SJSA1 (cell line): ENCODE data around the gene LRIT1. TPM values are rescaled to one million over a fixed set of nuclear protein-coding genes. Genes with fewer than 3 reads are reported as not detected.

Source experiments
- DNase-seq, 2 experiments: peaks; one replicate each; pipeline ENCODE4 v3.0.0-alpha.2; 2015 to 2020; ENCODE audit warnings: low spot score in 2 of 2, low read depth in 1 of 2
- H3K27ac ChIP-seq: fragments of 250-450 bp; sonication (Bioruptor Pico); 2 replicates; pipeline ENCODE4 v1.5.1; 2020; ENCODE audit warnings: mild to moderate bottlenecking, moderate library complexity
- H3K27me3 ChIP-seq: fragments of 250-450 bp; sonication (Bioruptor Pico); replicated peaks from 2 replicates; pipeline ENCODE4 v1.5.1; 2020; ENCODE audit warnings: mild to moderate bottlenecking, moderate library complexity
- H3K36me3 ChIP-seq: fragments of 250-450 bp; sonication (Bioruptor Pico); 2 replicates; pipeline ENCODE4 v1.5.1; 2020; ENCODE audit warnings: mild to moderate bottlenecking
- H3K4me1 ChIP-seq: fragments of 250-450 bp; sonication (Bioruptor Pico); replicated peaks from 2 replicates; pipeline ENCODE4 v1.6.1; 2021; ENCODE audit warnings: mild to moderate bottlenecking
- H3K4me3 ChIP-seq: fragments of 250-450 bp; sonication (Bioruptor Pico); 2 replicates; pipeline ENCODE4 v1.5.1; 2020; ENCODE audit warnings: mild to moderate bottlenecking
- H3K9me3 ChIP-seq: fragments of 250-450 bp; sonication (Bioruptor Pico); replicated peaks from 2 replicates; pipeline ENCODE4 v1.5.1; 2020; ENCODE audit warnings: mild to moderate bottlenecking
- total RNA-seq: library from RNA; depleted of rRNA; stranded (reverse); fragments of >200 nt; shearing (Covaris generic); gene quantifications from 2 replicates; pipeline ENCODE4 v1.2.3, GENCODE V29; 2014

Gene LRIT1
- total RNA-seq, 1 experiment from 2014 or later, result not detected

GRCh38 chr10:84237199-84238051 is 3.9 kb downstream of the LRIT1 start:
- no peak for DNase-seq
- H3K27me3 ChIP-seq, result peaks cover 14% of the 10 kb centered on the region; the same call in 1 of the 2 replicates
- H3K4me1 ChIP-seq, result no peaks in the 10 kb centered on the region
- no peaks in the 10 kb centered on the region for H3K9me3 ChIP-seq
- H3K27ac ChIP-seq, result no peak overlapping the region
- H3K4me3 ChIP-seq, result no peak overlapping the region
- no peaks in the 10 kb centered on the region for H3K36me3 ChIP-seq

GRCh38 chr10:84236807-84237198 is 4.5 kb downstream of the LRIT1 start:
- no peaks in the 10 kb centered on the region for H3K36me3 ChIP-seq
- no peak overlapping the region for H3K4me3 ChIP-seq
- peaks cover 14% of the 10 kb centered on the region; the same call in 1 of the 2 replicates for H3K27me3 ChIP-seq
- no peak overlapping the region for H3K27ac ChIP-seq
- H3K4me1 ChIP-seq, result no peaks in the 10 kb centered on the region
- H3K9me3 ChIP-seq, result no peaks in the 10 kb centered on the region
- no peak for DNase-seq

GRCh38 chr10:84235096-84235495 is 6.2 kb downstream of the LRIT1 start:
- Histone ChIP-seq H3K4me1 (no peaks in the 10 kb centered on the region), H3K27me3 (peaks cover 19% of the 10 kb centered on the region; the same call in 1 of the 2 replicates), H3K36me3 (no peaks in the 10 kb centered on the region), H3K27ac (no peak overlapping the region), H3K4me3 (no peak overlapping the region), H3K9me3 (no peaks in the 10 kb centered on the region)
- DNase-seq, result no peak

GRCh38 chr10:84234479-84234878 is 6.9 kb downstream of the LRIT1 start:
- H3K9me3 ChIP-seq, result no peaks in the 10 kb centered on the region
- H3K27ac ChIP-seq, result no peak overlapping the region
- no peaks in the 10 kb centered on the region for H3K4me1 ChIP-seq
- H3K4me3 ChIP-seq, result no peak overlapping the region
- H3K27me3 ChIP-seq, result peaks cover 19% of the 10 kb centered on the region; the same call in 1 of the 2 replicates
- no peaks in the 10 kb centered on the region for H3K36me3 ChIP-seq
- DNase-seq, result no peak

- Histone ChIP-seq H3K36me3 (no peaks in the 10 kb centered on the region), H3K4me3 (no peak overlapping the region), H3K27ac (no peak overlapping the region), H3K4me1 (no peaks in the 10 kb centered on the region), H3K27me3 (peaks cover 19% of the 10 kb centered on the region; the same call in 1 of the 2 replicates), H3K9me3 (no peaks in the 10 kb centered on the region)
- no peak for DNase-seq
These were observed 7.4 kb downstream of the LRIT1 start for GRCh38 chr10:84233940-84234339.

GRCh38 chr10:84232376-84232775 is 9.0 kb downstream of the LRIT1 start:
- no peaks in the 10 kb centered on the region for H3K36me3 ChIP-seq
- DNase-seq, result no peak
- no peaks in the 10 kb centered on the region for H3K9me3 ChIP-seq
- no peaks in the 10 kb centered on the region for H3K4me1 ChIP-seq
- no peak overlapping the region for H3K4me3 ChIP-seq
- H3K27me3 ChIP-seq, result peaks cover 22% of the 10 kb centered on the region; the same call in 1 of the 2 replicates
- no peak overlapping the region for H3K27ac ChIP-seq

GRCh38 chr10:84230359-84230758 is 11.0 kb downstream of the LRIT1 start:
- H3K27ac ChIP-seq, result no peak overlapping the region

GRCh38 chr10:84227810-84228209 is 13.5 kb downstream of the LRIT1 start:
- no peak for DNase-seq
- peaks cover 8% of the 10 kb centered on the region; the same call in 1 of the 2 replicates for H3K27me3 ChIP-seq
- no peak overlapping the region for H3K4me3 ChIP-seq
- H3K4me1 ChIP-seq, result no peaks in the 10 kb centered on the region
- H3K9me3 ChIP-seq, result no peaks in the 10 kb centered on the region
- H3K36me3 ChIP-seq, result no peaks in the 10 kb centered on the region
- no peak overlapping the region for H3K27ac ChIP-seq

More at GRCh38 chr10:84230359-84230758, 11.0 kb downstream of the LRIT1 start:
- Histone ChIP-seq H3K27me3 (peaks cover 22% of the 10 kb centered on the region; the same call in 1 of the 2 replicates), H3K36me3 (no peaks in the 10 kb centered on the region), H3K4me1 (no peaks in the 10 kb centered on the region), H3K9me3 (no peaks in the 10 kb centered on the region), H3K4me3 (no peak overlapping the region)
- DNase-seq, result no peak

- Histone ChIP-seq H3K27me3 (peaks cover 10% of the 10 kb centered on the region; the same call in 1 of the 2 replicates), H3K27ac (no peak overlapping the region), H3K4me1 (no peaks in the 10 kb centered on the region), H3K36me3 (no peaks in the 10 kb centered on the region), H3K9me3 (no peaks in the 10 kb centered on the region), H3K4me3 (no peak overlapping the region)
- no peak for DNase-seq
These were observed 14.7 kb downstream of the LRIT1 start for GRCh38 chr10:84226616-84227015.

- Histone ChIP-seq H3K4me3 (no peak within 1 kb of the TSS), H3K36me3 (no peaks in the 10 kb centered on the region), H3K4me1 (no peaks in the 10 kb centered on the region), H3K27ac (no peak within 1 kb of the TSS), H3K9me3 (no peaks in the 10 kb centered on the region), H3K27me3 (peaks cover 10% of the 10 kb centered on the region; the same call in 1 of the 2 replicates)
- no peak for DNase-seq
These were observed 15.7 kb downstream of the LRIT1 start, which contains the start of gene LRIT2 for GRCh38 chr10:84225427-84226173. Gene LRIT2 (minus strand): TSS chr10:84225544. CDS start chr10:84225520, 24 bp downstream.

- Histone ChIP-seq H3K27me3 (peaks cover 5% of the 10 kb centered on the region; the same call in 1 of the 2 replicates), H3K4me1 (no peaks in the 10 kb centered on the region), H3K27ac (no peak overlapping the region), H3K4me3 (no peak overlapping the region), H3K9me3 (no peaks in the 10 kb centered on the region), H3K36me3 (no peaks in the 10 kb centered on the region)
- no peak for DNase-seq
These were observed 16.8 kb downstream of the LRIT1 start for GRCh38 chr10:84224411-84225028.

- Histone ChIP-seq H3K36me3 (no peaks in the 10 kb centered on the region), H3K27me3 (peaks cover 2% of the 10 kb centered on the region; the same call in 1 of the 2 replicates), H3K27ac (no peak overlapping the region), H3K4me1 (no peaks in the 10 kb centered on the region), H3K4me3 (no peak overlapping the region), H3K9me3 (no peaks in the 10 kb centered on the region)
- DNase-seq, result no peak
These were observed 19.4 kb downstream of the LRIT1 start for GRCh38 chr10:84221916-84222315.

GRCh38 chr10:84217746-84218145 is 23.6 kb downstream of the LRIT1 start:
- no peak overlapping the region for H3K4me3 ChIP-seq
- DNase-seq, result no peak
- H3K36me3 ChIP-seq, result no peaks in the 10 kb centered on the region
- H3K27me3 ChIP-seq, result peaks cover 1% of the 10 kb centered on the region; the same call in 1 of the 2 replicates
- no peaks in the 10 kb centered on the region for H3K9me3 ChIP-seq
- no peaks in the 10 kb centered on the region for H3K4me1 ChIP-seq
- H3K27ac ChIP-seq, result no peak overlapping the region
